SH-SY5Y (cell line): ENCODE results near the gene FGF18.

Source experiments
- GATA2 ChIP-seq: IDR thresholded peaks from 2 replicates; pipeline ENCODE4 v1.6.1; 2011; ENCODE audit warnings: mild to moderate bottlenecking, low read depth, low read length
- GATA3 ChIP-seq: IDR thresholded peaks from 2 replicates; pipeline ENCODE4 v1.6.1; 2011; ENCODE audit warnings: low read depth, mild to moderate bottlenecking, low read length, moderate library complexity

- TF ChIP-seq GATA3 (no peak), GATA2 (no peak)
Measured at GRCh38 chr5:171451421-171451820, 32.0 kb downstream of the FGF18 start.
